NCI-H1694 treated with DMSO at 0.1 percent for 48 hours (cell line): Measurements from ENCODE around the gene TMEM184C.

Source experiments
- DNase-seq: peaks from one replicate; lab custom pipeline; 2025; lab: John Stamatoyannopoulos, UW

The TMEM184C gene

GRCh38 chr4:147599769-147600168 lies 17.4 kb upstream of the TMEM184C start:
- no peak for DNase-seq

DNA sequence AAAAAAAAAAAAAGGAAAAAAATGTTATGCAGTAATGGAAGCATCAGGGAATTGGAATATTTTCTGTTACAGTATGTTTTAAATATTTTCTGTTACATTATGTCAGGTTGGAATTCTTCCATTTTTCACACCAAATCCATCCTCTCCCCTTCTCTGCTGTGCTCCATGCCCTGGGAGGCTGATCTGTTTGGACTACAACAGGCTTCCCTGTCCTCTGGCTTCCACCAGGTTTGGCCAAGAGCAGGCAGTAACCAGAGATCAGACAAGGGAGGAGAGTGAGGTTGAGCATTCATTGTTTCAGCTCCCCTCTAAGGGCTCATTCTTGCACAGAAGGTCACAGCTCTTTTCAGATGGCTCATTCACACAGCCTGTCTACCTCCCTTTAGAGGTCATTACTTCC lies 11.7 kb upstream of the TMEM184C start:
- DNase-seq: no peak

GRCh38 chr4:147607471-147607870 lies 9.7 kb upstream of the TMEM184C start:
- DNase-seq: no peak

- no peak for DNase-seq
These were observed 6.5 kb upstream of the TMEM184C start for GRCh38 chr4:147610686-147611085.

- no peak for DNase-seq
These were observed 386 bp upstream of the TMEM184C start for GRCh38 chr4:147616849-147617172.

DNA sequence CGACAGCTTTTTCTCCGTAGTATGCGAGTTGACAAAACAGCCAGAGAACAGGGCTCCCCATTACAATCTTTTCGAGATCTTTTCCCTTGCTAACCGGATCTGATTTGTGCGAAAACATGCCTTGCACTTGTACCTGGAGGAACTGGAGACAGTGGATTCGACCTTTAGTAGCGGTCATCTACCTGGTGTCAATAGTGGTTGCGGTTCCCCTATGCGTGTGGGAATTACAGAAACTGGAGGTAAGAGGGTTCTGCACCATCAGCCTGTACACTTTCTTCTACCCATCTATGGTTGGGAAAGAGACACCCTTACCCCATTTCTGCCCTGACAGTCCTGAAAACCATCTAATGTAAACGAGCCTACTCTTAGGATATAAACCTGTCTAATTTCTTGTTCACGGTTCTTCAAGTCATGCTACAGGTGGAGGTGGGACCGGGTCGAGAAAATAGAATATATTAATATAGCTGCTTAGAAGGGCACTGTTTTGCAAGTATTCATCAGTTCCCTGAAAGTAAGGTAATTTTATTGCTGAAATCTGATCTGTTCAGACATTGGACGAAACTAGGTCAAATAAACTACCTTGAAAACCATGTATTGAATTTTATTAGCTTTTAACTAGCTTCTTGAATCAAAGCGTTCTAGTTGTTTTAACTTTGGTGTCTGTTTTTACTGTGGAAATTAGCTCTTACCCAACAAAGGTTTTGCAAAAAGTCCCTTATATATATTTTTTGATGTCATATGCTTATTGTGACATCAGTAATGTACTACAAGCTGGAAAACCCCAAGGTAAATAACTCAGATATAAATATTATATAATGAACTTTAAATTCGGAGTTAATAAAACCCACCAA lies 869 bp downstream of the TMEM184C start:
- no peak for DNase-seq

DNA sequence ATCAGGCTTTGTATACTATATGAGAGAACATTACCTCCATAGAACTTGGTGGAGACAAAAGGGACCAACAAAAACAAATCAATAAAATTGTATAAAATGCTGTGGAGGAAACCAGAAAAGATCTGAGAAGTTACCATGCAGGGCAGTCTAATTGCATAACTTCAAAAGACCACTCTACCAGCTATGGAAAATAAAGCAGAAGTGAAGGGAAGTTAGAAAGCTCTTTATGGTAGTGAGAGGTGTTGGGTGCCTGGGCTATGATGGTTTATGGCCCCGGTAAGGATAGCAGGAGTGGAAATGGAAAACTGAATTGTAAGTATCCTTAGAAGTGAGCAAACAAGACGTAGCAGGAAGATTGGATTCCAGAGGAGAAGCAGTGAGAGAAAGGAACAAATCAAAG lies 3.1 kb downstream of the TMEM184C start:
- no peak for DNase-seq

DNA sequence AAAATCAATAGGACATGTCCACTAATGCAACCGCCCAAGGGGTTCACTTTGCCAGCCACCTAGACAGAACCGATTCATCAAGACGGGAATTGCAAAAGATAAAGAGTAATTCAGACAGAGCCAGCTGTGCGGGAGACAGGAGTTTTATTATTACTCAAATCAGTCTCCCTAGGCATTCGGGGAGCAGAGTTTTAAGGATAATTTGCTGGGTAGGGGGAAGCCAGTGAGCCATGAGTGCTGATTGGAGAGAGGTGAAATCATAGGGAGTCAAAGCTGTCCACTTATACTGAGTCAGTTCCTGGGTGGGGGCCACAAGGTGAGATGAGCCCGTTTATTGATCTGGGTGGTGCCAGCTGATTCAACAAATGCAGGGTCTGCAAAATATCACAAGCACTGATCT lies 8.5 kb downstream of the TMEM184C start:
- no peak for DNase-seq

- DNase-seq: no peak
These were observed 9.7 kb downstream of the TMEM184C start for GRCh38 chr4:147626903-147627302.

DNA sequence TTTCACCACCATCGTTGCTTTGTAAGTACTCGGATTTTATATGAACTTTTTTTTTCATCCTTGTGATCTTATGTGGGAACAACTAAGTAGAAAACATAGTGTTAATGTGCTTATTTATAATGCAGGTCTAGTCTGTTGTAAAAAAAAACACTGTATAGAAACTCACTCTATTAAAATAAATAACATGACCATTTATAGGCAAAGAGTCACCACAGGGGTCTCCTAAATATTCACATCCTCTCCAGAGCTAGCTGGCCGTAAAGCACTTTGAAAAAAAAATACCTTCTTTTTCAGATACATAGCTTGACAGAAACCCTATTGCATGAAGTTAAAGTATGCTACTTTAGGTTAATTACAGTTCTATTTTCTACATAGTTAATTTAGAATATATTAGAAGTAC lies 11.2 kb downstream of the TMEM184C start:
- DNase-seq: no peak

GRCh38 chr4:147629783-147630730 lies 12.9 kb downstream of the TMEM184C start:
- no peak for DNase-seq

DNA sequence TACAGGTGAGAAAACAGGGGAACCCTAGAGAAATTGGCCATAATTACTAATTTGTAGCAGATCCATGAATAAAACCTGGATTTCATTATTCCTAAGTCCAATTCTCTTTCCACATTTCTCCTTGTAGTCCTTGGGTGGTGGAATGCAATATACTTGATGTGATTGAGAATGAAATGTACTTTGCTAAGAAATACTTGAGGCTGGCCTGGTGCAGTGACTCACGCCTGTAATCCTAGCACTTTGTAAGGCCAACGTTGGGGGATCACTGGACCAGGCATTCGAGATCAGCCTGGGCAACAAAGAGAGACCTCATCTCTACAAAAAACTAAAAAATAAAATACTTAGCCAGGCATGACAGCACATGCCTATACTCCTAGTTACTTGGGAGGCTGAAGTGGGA lies 15.9 kb downstream of the TMEM184C start:
- DNase-seq: no peak

DNA sequence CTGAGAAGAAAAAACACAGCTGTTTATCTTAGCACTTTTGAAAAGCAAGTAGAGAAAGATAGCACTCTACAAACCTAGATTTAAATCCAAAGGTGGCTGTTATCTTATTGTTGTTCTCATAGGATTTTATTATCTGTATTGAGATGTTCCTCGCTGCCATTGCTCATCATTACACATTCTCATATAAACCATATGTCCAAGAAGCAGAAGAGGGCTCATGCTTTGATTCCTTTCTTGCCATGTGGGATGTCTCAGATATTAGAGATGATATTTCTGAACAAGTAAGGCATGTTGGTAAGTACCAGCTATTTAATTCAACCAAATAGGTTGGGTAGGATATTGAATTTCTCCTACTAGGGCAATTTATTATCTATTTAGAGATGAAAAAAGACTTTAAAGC lies 16.4 kb downstream of the TMEM184C start:
- no peak for DNase-seq

GRCh38 chr4:147635348-147635747 lies 18.2 kb downstream of the TMEM184C start:
- no peak for DNase-seq

DNA sequence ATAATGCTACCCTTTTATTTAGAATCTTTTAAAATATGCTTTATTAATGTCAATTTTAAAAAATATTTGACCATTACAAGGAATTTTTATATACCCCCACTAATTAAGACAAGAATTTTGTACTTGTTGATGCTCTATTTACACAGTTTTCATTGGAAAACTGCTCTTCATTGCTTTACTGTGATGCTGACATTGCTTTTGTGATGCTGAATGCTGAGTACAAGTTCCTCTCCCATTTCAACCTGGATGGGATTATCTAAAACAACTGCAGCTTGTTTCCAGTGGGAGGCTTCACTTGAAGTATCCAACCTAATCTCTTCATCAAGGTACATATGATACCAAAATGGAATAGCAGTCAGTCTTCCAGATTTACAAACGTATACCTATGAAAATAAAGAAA lies 21.2 kb downstream of the TMEM184C start:
- no peak for DNase-seq

GRCh38 chr4:147638942-147639341 lies 21.7 kb downstream of the TMEM184C start:
- DNase-seq: no peak

GRCh38 chr4:147639388-147639787 lies 22.2 kb downstream of the TMEM184C start:
- DNase-seq: no peak

DNA sequence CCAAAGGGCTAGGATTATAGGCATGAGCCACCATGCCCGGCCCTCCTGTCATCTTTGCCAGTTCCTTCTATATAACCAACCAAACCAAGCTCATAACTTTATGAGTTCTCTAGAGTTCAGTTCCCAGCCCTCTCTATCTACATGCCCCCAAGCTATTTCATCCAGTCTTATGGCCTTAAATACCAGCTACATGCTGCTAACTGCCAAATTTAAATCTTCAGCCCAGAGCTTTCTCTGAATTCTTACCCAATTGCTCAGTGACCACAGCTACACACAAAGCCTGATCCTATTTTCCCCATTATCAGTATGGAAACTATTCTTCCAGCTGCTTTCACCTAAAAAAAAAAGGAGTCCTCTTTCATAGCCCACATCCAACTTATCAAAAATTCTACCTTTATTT lies 23.1 kb downstream of the TMEM184C start:
- DNase-seq: no peak

DNA sequence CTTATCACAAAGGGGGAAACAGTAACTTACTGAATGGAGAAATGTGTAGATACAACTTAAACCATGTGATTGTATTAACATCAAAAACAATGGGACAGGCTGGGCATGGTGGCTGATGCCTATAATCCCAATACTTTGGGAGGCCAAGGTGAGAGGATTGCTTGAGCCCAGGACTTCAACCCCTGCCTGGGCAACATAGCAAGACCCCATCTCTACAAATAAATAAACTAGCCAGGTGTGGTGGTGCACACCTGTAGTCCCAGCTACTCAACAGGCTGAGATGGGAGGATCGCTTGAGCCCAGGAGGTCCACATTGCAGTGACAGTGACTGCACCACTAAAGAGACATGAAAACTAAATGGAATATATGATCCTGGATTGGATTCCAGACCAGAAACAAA lies 26.4 kb downstream of the TMEM184C start:
- DNase-seq: no peak

DNA sequence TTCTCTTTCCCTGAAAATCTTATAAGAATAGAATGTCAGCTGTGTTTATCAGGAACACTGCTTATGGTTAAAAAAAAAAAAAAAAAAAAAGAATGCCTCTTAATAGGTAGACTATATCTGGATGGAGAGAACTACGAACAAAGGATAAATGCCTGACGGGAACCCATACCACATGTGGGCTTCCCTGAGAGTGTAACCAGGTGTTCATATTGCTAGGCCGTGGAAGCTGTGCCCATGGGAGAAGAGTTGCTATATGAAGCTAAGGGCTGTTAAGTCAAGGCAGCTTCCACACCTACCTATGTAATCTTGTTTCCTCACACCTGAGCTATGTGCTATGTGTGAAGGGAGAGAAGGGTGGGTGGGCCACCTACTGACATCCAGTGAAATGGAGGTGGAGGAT lies 27.3 kb downstream of the TMEM184C start:
- DNase-seq: no peak

- DNase-seq: no peak
These were observed 27.9 kb downstream of the TMEM184C start for GRCh38 chr4:147645099-147645498.

- DNase-seq: no peak
These were observed 31.5 kb downstream of the TMEM184C start for GRCh38 chr4:147648656-147649055.

- no peak for DNase-seq
These were observed 34.4 kb downstream of the TMEM184C start for GRCh38 chr4:147651563-147651962.
